PFSK-1 (cell line): ENCODE data around the gene NDRG3.

Experiments
- FOXP2 ChIP-seq: optimal IDR thresholded peaks from 2 replicates; pipeline ENCODE3; 2011; ENCODE audit warnings: borderline replicate concordance, control low read depth, inconsistent platforms; ENCODE audit not compliant: insufficient read depth; ENCODE audit errors: extremely low read length, extremely low read depth
- POLR2AphosphoS5 ChIP-seq: IDR thresholded peaks from 2 replicates; pipeline ENCODE4 v1.6.1; 2012; ENCODE audit warnings: low read depth, mild to moderate bottlenecking, control low read depth, low read length, moderate library complexity
- SIN3A ChIP-seq: IDR thresholded peaks from 2 replicates; pipeline ENCODE4 v1.6.1; 2012; ENCODE audit warnings: mild to moderate bottlenecking, low read length, moderate library complexity, borderline replicate concordance; ENCODE audit not compliant: insufficient read depth
- TAF1 ChIP-seq: IDR thresholded peaks from 2 replicates; pipeline ENCODE4 v1.6.1; 2012; ENCODE audit warnings: low read length, control low read depth, borderline replicate concordance; ENCODE audit not compliant: insufficient read depth
- TF ChIP-seq, protein P1 (sequence below), 2 experiments: IDR thresholded peaks; 2 replicates each; pipeline versions ENCODE4 v1.6.1 to v1.8.0; 2011 to 2012; ENCODE audit warnings: low read depth in 2 of 2, low read length in 2 of 2, control low read depth in 1 of 2, inconsistent platforms in 1 of 2, mild to moderate bottlenecking in 1 of 2, moderate library complexity in 1 of 2; ENCODE audit not compliant: insufficient read depth in 1 of 2

Gene NDRG3

DNA sequence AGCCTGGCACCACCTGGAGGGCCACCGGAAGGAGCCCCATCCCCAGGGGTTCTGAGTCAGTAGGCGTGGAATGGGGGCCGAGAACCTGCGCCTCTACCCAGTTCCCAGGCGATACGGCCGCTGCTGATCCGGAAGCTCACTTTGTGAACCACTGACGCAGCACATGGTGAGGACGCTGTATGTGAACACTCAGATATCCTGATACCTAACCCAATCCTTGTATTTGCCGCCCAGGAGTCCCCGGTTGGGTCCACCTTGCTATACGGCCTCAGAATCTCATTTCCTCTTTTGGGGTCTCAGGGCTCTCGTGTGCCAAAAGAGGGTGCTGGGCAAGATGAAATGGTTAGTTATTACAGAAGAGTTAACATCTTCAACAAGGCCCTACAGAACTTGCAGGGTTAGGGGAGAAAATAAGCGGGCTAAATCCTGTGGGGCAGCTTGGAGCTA lies 140.9 kb downstream of the NDRG3 start:
- TF ChIP-seq FOXP2 (no peak), SIN3A (no peak), POLR2AphosphoS5 (no peak), TAF1 (no peak)
- TF ChIP-seq, protein P1, sequence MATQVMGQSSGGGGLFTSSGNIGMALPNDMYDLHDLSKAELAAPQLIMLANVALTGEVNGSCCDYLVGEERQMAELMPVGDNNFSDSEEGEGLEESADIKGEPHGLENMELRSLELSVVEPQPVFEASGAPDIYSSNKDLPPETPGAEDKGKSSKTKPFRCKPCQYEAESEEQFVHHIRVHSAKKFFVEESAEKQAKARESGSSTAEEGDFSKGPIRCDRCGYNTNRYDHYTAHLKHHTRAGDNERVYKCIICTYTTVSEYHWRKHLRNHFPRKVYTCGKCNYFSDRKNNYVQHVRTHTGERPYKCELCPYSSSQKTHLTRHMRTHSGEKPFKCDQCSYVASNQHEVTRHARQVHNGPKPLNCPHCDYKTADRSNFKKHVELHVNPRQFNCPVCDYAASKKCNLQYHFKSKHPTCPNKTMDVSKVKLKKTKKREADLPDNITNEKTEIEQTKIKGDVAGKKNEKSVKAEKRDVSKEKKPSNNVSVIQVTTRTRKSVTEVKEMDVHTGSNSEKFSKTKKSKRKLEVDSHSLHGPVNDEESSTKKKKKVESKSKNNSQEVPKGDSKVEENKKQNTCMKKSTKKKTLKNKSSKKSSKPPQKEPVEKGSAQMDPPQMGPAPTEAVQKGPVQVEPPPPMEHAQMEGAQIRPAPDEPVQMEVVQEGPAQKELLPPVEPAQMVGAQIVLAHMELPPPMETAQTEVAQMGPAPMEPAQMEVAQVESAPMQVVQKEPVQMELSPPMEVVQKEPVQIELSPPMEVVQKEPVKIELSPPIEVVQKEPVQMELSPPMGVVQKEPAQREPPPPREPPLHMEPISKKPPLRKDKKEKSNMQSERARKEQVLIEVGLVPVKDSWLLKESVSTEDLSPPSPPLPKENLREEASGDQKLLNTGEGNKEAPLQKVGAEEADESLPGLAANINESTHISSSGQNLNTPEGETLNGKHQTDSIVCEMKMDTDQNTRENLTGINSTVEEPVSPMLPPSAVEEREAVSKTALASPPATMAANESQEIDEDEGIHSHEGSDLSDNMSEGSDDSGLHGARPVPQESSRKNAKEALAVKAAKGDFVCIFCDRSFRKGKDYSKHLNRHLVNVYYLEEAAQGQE (IDR thresholded peaks at IDR 0.05; ENCODE audit: insufficient read depth in 1 of 2, low read depth in 2 of 2, low read length in 2 of 2), result no peak
